Stomach (tissue), 9 donors: Measurements from ENCODE around the gene SUN5. TPM values are rescaled to one million over a fixed set of nuclear protein-coding genes. Genes with fewer than 3 reads are reported as not detected.

Experiments used
- DNase-seq, 2 donors: peaks; one replicate each; pipeline versions ENCODE4 v3.0.0 to v3.0.0-alpha.2; 2013 to 2019
- H3K27ac ChIP-seq, 5 donors: fragments of 200-600 bp in 4 of 5; sonication (generic) in 4 of 5; one replicate each; pipeline ENCODE4 v1.5.1; 2013 to 2019; ENCODE audit warnings: mild to moderate bottlenecking in 1 of 5, moderate library complexity in 1 of 5
- H3K27me3 ChIP-seq, 3 donors: fragments of 200-600 bp; sonication (generic); one replicate each; pipeline ENCODE4 v1.5.1; 2017 to 2019; ENCODE audit warnings: mixed run types in 1 of 3
- H3K36me3 ChIP-seq, 4 donors: fragments of 200-600 bp; sonication (generic); 1 replicate in 3 of 4; 2 replicates in 1 of 4; pipeline ENCODE4 v1.5.1; 2016 to 2019
- H3K4me1 ChIP-seq, 4 donors: fragments of 200-600 bp; sonication (generic); one replicate each; pipeline ENCODE4 v1.5.1; 2016 to 2019
- H3K4me3 ChIP-seq, 4 donors: fragments of 200-600 bp; sonication (generic) in 3 of 4; one replicate each; pipeline ENCODE4 v1.5.1; 2016 to 2019; ENCODE audit warnings: mild to moderate bottlenecking in 1 of 4
- H3K9me3 ChIP-seq, 4 donors: fragments of 200-600 bp; sonication (generic); one replicate each; pipeline ENCODE4 v1.5.1; 2016 to 2019
- CTCF ChIP-seq, 7 experiments: fragments of 450-650 bp in 4 of 7; fragments of 200-600 bp in 3 of 7; sonication (generic) in 3 of 7; IDR thresholded peaks; one replicate each; pipeline ENCODE4 v1.5.1; 2016 to 2019; ENCODE audit warnings: antibody characterized with exemption in 7 of 7, control low read depth in 2 of 7, mild to moderate bottlenecking in 1 of 7
- EP300 ChIP-seq: sonication (generic); formaldehyde crosslinking; IDR thresholded peaks from one replicate; pipeline ENCODE4 v1.6.1; 2017; ENCODE audit warnings: antibody characterized with exemption
- POLR2A ChIP-seq, 4 donors: fragments of 450-650 bp; IDR thresholded peaks; one replicate each; pipeline ENCODE4 v1.6.1; 2016; ENCODE audit warnings: antibody characterized with exemption in 4 of 4, control low read depth in 2 of 4, mild to moderate bottlenecking in 1 of 4, moderate library complexity in 1 of 4
- POLR2AphosphoS5 ChIP-seq, 3 donors: sonication (generic); formaldehyde crosslinking; IDR thresholded peaks; one replicate each; pipeline ENCODE4 v1.6.1; 2016; ENCODE audit warnings: antibody characterized with exemption in 3 of 3
- WGBS, 5 donors: extraction: QIAGEN DNeasy Blood & Tissue Kit in 3 of 5; methylation state at CpG; one replicate each; pipeline versions ENCODE4 v1.1.5 to v1.1.7; 2013 to 2018; 5-methylcytosine and 5-hydroxymethylcytosine counted together
- intact Hi-C: fragments of 100-400 bp; cut with DNase I; formaldehyde crosslinking; loops from one replicate; pipeline ENCODE4 v1.15.1; 2023; ENCODE audit warnings: low total_unique reads
- polyA plus RNA-seq, 3 donors: library from polyadenylated mRNA; stranded (reverse); fragments of 200-250 nt; gene quantifications; one replicate each; pipeline ENCODE4 v1.2.3, GENCODE V29; 2013
- total RNA-seq, 5 donors: library from RNA; depleted of rRNA; stranded (reverse); fragments of >200 nt; gene quantifications; one replicate each; pipeline versions ENCODE4 v1.1.0 to v1.2.3, GENCODE V29; 2014 to 2016
- donor health status: healthy with polysubstance abuse.
- donor health status: Bipolar disorder and iron deficiency.
- donor health status: healthy.

Gene SUN5
- total and polyA plus RNA-seq, 8 donors: not detected

- Histone ChIP-seq H3K27me3 (peaks cover 0 to 18% (median 4%) of the 10 kb centered on the region in 3 donors), H3K27ac (no peak overlapping the region), H3K36me3 (no peaks in the 10 kb centered on the region), H3K4me1 (no peaks in the 10 kb centered on the region), H3K9me3 (no peaks in the 10 kb centered on the region), H3K4me3 (no peak overlapping the region)
- intact Hi-C loops: no loop called here
- TF ChIP-seq POLR2AphosphoS5 (IDR thresholded peaks at IDR 0.05) (no peak), EP300 (no peak), CTCF (IDR thresholded peaks at IDR 0.05) (no peak), POLR2A (IDR thresholded peaks at IDR 0.05) (no peak)
- no peak for DNase-seq
- 83 to 90% (median 86%) methylated on average over 13 to 23 of the region's 23 CpGs for WGBS, 5 donors
Measured at GRCh38 chr20:33019465-33020277, 15.4 kb upstream of the SUN5 start.

GRCh38 chr20:33018169-33018931, 14.1 kb upstream of the SUN5 start:
- intact Hi-C loops: no loop called here
- TF ChIP-seq POLR2A (IDR thresholded peaks at IDR 0.05) (no peak), EP300 (no peak), CTCF (IDR thresholded peaks at IDR 0.05) (no peak), POLR2AphosphoS5 (IDR thresholded peaks at IDR 0.05) (no peak)
- Histone ChIP-seq H3K36me3 (no peaks in the 10 kb centered on the region), H3K27ac (no peak overlapping the region), H3K9me3 (no peaks in the 10 kb centered on the region), H3K27me3 (peaks cover 0 to 32% (median 4%) of the 10 kb centered on the region in 3 donors), H3K4me3 (no peak overlapping the region), H3K4me1 (no peaks in the 10 kb centered on the region)
- DNase-seq: no peak
- WGBS, 5 donors: 58 to 71% (median 70%) methylated on average over 10 to 14 of the region's 14 CpGs

GRCh38 chr20:33017542-33017941, 13.3 kb upstream of the SUN5 start:
- WGBS, 5 donors: 76 to 83% (median 82%) methylated on average over 7 of the region's 7 CpGs
- H3K4me3 ChIP-seq: no peak overlapping the region
- no peaks in the 10 kb centered on the region for H3K4me1 ChIP-seq
- H3K36me3 ChIP-seq: no peaks in the 10 kb centered on the region
- no peak overlapping the region for H3K27ac ChIP-seq
- H3K27me3 ChIP-seq: peaks cover 0 to 40% (median 4%) of the 10 kb centered on the region in 3 donors
- intact Hi-C loops: no loop called here
- no peak for DNase-seq
- TF ChIP-seq EP300: no peak
- no peak for TF ChIP-seq CTCF (IDR thresholded peaks at IDR 0.05)
- TF ChIP-seq POLR2AphosphoS5 (IDR thresholded peaks at IDR 0.05): no peak
- no peak for TF ChIP-seq POLR2A (IDR thresholded peaks at IDR 0.05)
- H3K9me3 ChIP-seq: no peaks in the 10 kb centered on the region

- WGBS, 5 donors: 63 to 75% (median 64%) methylated on average over 5 to 7 of the region's 7 CpGs
- intact Hi-C loops: no loop called here
- no peaks in the 10 kb centered on the region for H3K9me3 ChIP-seq
Measured at GRCh38 chr20:33016581-33017109, 12.4 kb upstream of the SUN5 start.

More at GRCh38 chr20:33016581-33017109, 12.4 kb upstream of the SUN5 start:
- Histone ChIP-seq H3K4me3 (no peak overlapping the region), H3K27me3 (peaks cover 0 to 42% (median 4%) of the 10 kb centered on the region in 3 donors), H3K4me1 (no peaks in the 10 kb centered on the region), H3K27ac (no peak overlapping the region), H3K36me3 (no peaks in the 10 kb centered on the region)
- no peak for DNase-seq
- TF ChIP-seq CTCF (IDR thresholded peaks at IDR 0.05) (no peak), POLR2A (IDR thresholded peaks at IDR 0.05) (no peak), POLR2AphosphoS5 (IDR thresholded peaks at IDR 0.05) (no peak), EP300 (no peak)
